Measurements from ENCODE around the gene ST3GAL5. TPM values are rescaled to one million over a fixed set of nuclear protein-coding genes. Genes with fewer than 3 reads are reported as not detected.

Gene ST3GAL5
- total RNA-seq, 1 donor from 2014 or later, result 11.6 TPM

- DNase-seq (ENCODE audit: low read depth, low spot score), result no peak
Measured at GRCh38 chr2:85917887-85918795, 29.4 kb upstream of the ST3GAL5 start.

DNA sequence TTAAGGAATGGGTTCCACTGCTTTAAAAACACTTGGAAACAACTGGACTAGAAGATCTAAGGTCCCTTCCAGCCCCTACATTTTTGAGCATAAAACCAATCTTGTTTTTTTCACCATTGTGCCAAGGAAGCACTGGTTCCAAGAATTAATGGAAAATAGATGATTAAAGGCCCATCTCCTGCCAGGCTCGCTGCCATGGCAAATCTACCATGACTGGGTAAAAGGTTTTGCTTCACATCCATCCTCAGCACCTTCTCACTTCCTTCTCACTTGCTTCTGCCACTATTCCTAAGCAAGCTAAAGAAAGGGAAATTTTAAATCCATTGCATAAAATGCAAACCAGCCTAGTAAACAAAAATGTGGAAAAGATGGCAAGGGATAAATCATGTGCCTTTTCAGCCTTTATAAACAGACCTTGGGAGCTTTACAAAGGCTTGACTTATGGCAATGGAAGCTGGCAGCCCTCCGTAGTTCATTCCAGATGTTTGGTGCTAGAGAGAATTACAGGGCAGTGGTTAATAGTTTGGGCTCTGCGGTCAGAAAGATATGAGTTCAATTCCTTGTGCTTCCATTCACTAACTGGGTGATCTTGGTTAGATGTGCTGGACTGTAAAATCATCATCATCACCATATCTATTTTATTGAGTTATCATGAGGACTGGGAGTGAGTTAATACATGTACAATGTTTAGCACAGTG is 27.0 kb upstream of the ST3GAL5 start:
- DNase-seq (ENCODE audit: low read depth, low spot score), result no peak

GRCh38 chr2:85914922-85915321 is 26.1 kb upstream of the ST3GAL5 start:
- no peak for DNase-seq (ENCODE audit: low read depth, low spot score)

GRCh38 chr2:85913884-85914881 is 25.4 kb upstream of the ST3GAL5 start:
- DNase-seq (ENCODE audit: low read depth, low spot score), result no peak

- no peak for DNase-seq (ENCODE audit: low read depth, low spot score)
Measured at GRCh38 chr2:85911814-85912692, 23.3 kb upstream of the ST3GAL5 start.

DNA sequence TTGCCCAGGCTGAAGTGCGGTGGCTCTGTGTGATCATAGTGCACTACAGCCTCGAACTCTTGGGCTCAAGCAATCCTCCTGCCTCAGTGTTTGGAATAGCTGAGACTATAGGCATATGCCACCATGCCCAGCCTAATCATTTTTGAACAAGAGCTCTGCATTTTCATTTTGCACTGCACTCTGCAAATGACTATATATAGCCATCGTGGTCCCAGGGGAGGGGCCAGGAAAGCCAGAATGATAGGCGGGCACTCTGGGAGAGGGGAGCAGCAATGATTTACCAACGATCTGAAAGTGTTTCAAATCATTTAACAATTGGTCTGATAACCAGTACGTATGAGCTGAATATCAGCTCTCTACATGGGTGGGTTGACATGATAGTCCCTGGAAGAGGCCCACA is 22.3 kb upstream of the ST3GAL5 start:
- DNase-seq (ENCODE audit: low read depth, low spot score), result no peak

- no peak for DNase-seq (ENCODE audit: low read depth, low spot score)
Measured at GRCh38 chr2:85909005-85909404, 20.2 kb upstream of the ST3GAL5 start.

DNA sequence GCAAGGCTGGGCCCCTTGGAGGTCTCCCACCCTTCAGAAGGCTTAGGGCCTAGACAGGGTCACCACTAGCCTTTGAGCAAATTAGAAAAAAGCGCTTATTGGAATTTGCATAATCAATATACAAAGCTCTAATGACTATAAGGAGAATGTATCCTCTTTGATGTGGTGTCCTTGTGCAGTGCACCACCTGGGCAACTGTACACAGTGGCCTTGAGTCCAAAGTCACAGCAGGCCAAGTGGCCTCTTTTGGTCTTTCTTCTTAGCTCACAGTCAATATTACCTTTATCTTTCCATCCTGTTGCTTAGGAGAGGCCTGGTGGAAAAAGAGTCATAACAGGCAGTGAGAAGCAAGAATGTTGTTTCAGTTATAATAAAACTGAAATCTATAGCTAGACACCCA is 19.7 kb upstream of the ST3GAL5 start:
- no peak for DNase-seq (ENCODE audit: low read depth, low spot score)

- no peak for DNase-seq (ENCODE audit: low read depth, low spot score)
Measured at GRCh38 chr2:85907671-85908157, 18.9 kb upstream of the ST3GAL5 start.

DNA sequence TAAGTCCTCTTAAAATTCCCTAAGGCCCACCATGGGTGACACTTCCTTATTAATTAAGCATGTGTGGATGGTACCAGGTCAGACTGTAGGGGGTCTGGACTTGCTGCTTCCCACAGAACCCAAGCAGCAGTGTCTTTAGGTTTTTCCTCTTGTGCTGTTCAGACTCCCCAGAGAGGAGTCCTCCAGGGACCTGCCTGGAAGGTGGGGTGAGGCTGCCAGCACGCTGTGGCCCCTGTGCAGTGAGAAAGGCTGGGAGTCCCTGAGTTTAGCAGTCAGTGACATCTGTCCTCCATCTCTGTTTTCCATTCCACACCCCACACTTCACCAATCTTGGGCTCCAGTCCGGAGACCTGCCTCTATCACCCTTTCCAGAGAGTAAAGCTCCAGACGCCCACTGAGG is 18.0 kb upstream of the ST3GAL5 start:
- no peak for DNase-seq (ENCODE audit: low read depth, low spot score)

- no peak for DNase-seq (ENCODE audit: low read depth, low spot score)
Measured at GRCh38 chr2:85905891-85906290, 17.1 kb upstream of the ST3GAL5 start.

GRCh38 chr2:85905187-85905666 is 16.4 kb upstream of the ST3GAL5 start:
- DNase-seq (ENCODE audit: low read depth, low spot score), result no peak

DNA sequence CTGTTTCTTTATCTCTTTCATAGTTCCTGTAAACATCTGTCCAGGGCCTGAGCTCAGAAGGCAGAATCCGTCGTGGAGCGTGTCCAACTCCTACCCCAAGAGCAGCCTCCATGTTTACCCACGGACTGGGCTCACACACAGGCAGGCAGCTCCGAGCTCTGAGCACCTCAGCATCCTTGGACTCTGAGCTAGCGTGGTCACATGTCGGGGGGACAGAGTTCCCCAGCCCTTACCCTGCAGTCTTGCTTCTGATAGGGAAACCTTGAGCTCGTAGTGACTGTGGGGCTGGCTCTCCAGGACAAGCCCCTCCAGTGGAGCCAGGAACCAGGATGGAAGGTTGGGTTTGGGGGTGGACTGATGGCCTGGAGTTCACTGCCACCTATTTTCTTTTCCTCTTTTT is 15.1 kb upstream of the ST3GAL5 start:
- DNase-seq (ENCODE audit: low read depth, low spot score), result no peak

- no peak for DNase-seq (ENCODE audit: low read depth, low spot score)
Measured at GRCh38 chr2:85902496-85902895, 13.7 kb upstream of the ST3GAL5 start.

DNA sequence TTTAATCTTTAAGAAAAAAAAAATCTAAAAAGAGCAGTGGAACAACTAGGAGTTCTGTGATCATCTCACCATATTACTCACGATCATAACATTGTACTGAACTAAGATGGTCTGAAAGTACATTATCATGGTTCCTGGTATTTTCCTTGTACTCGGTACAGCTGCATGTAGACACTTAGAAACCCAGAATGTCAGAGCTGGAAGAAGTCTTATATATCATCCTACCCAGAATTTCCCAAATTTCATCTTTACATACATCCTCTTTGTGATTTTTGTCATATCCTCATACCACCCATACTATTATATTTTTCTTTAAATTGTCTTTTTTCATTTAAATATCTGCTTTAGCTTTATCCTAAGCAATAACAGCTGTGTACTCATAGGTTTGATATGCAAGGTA is 12.4 kb upstream of the ST3GAL5 start:
- DNase-seq (ENCODE audit: low read depth, low spot score), result no peak

DNA sequence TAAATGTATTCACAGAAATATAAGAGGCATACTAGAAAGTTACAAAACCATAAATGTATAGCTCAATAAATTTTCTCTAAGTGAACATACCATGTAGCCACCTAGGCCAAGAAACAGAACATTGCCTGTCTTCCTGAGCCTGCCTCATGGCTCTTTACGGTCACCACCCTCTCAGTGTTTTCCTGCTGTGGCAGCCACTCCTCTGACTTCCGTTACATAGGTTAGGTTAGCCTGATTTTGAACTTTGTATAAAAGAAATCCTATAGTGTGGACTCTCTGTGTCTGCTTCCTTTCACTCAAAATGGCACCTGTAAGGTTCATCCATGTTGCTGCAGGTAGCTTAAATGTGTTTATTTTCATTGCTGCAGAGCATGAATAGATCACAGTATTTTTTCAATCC is 11.6 kb upstream of the ST3GAL5 start:
- no peak for DNase-seq (ENCODE audit: low read depth, low spot score)

GRCh38 chr2:85899849-85900248 is 11.1 kb upstream of the ST3GAL5 start:
- DNase-seq (ENCODE audit: low read depth, low spot score), result no peak

DNA sequence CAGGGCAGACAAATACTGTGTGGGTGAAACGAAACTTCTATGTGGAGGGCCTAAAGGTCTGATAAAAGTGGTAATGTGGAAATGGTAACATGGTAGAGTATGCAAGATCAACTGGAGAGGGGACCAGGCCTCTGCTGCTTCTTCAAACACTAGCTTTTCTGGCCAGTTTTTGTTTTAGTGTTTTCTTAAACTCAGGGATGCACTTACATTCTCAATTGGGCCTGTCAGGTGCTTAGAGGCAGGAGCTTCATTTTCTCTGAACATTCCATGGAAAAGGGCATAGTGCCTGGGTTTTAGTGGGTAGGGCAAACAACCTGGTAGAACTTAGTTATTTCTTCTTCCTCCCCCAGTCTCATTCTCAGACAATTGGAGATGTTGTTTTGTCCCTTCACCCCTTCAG is 10.5 kb upstream of the ST3GAL5 start:
- DNase-seq (ENCODE audit: low read depth, low spot score), result no peak

GRCh38 chr2:85898881-85899280 is 10.1 kb upstream of the ST3GAL5 start:
- no peak for DNase-seq (ENCODE audit: low read depth, low spot score)
